GM12878 (cell line): ENCODE results near the gene NUP35. TPM values are rescaled to one million over a fixed set of nuclear protein-coding genes. Genes with fewer than 3 reads are reported as not detected.

Experiments used
- ATAC-seq: fragments of 200-7000 bp; cut with Tn5 transposase; 3 replicates; pipeline ENCODE4 v1.9.1; 2020; ENCODE audit warnings: mild to moderate bottlenecking, moderate library complexity
- BruUV-seq: library from RNA; stranded (reverse); fragments of 400-500 nt; replicated peaks from 2 replicates; lab custom pipeline; 2021; lab: Mats Ljungman, UMichigan
- CTCF ChIA-PET: fragments of 300-600 bp; sonication (Branson Sonifier 250); formaldehyde crosslinking; extraction: SDS; loops from one replicate; lab custom pipeline; 2021; ENCODE audit warnings: inconsistent platforms; lab: Yijun Ruan, JAX
- POLR2A ChIA-PET: fragments of 350-600 bp; formaldehyde crosslinking; extraction: SDS; loops from one replicate; lab custom pipeline; 2021; ENCODE audit warnings: inconsistent platforms; lab: Charles Lee
- RAD21 ChIA-PET: fragments of 300-600 bp; sonication (Branson Sonifier 250); formaldehyde crosslinking; loops from one replicate; lab custom pipeline; 2023; ENCODE audit warnings: antibody characterized with exemption; ENCODE audit not compliant: unreplicated experiment; lab: Charles Lee
- SMC1A ChIA-PET: fragments of 300-600 bp; sonication (Branson Sonifier 250); formaldehyde crosslinking; loops from one replicate; lab custom pipeline; 2023; ENCODE audit not compliant: unreplicated experiment, uncharacterized antibody; lab: Charles Lee
- DNase-seq: peaks from one replicate; pipeline ENCODE4 v3.0.0-alpha.2; 2011; ENCODE audit warnings: low read depth, low spot score
- FAIRE-seq: peaks from 3 replicates; lab custom pipeline; 2011; peaks lifted over from hg19 to GRCh38; lab: Jason Lieb, UNC
- H2AFZ ChIP-seq: 2 replicates; pipeline ENCODE4 v1.6.0; 2011; ENCODE audit warnings: low read depth, low read length, control low read depth; ENCODE audit not compliant: control insufficient read depth
- H3K27ac ChIP-seq: 2 replicates; pipeline ENCODE4 v1.5.1; 2011; ENCODE audit warnings: control low read depth; ENCODE audit not compliant: control insufficient read depth, insufficient read depth
- H3K27me3 ChIP-seq, 2 experiments: replicated peaks in 1 of 2; 2 replicates each; pipeline versions ENCODE4 v1.6.0 to v1.6.1; 2011; ENCODE audit warnings: low read length in 1 of 2; ENCODE audit not compliant: control insufficient read depth in 2 of 2, insufficient read depth in 2 of 2
- H3K36me3 ChIP-seq, 2 experiments: 2 replicates each; pipeline ENCODE4 v1.5.1; 2011; ENCODE audit warnings: low read length in 1 of 2; ENCODE audit not compliant: control insufficient read depth in 2 of 2, insufficient read depth in 2 of 2
- H3K4me1 ChIP-seq: 2 replicates; pipeline ENCODE4 v1.6.1; 2011; ENCODE audit warnings: mild to moderate bottlenecking, low read length, moderate library complexity, mixed read lengths; ENCODE audit not compliant: control insufficient read depth, insufficient read depth
- H3K4me2 ChIP-seq: 2 replicates; pipeline ENCODE4 v1.6.0; 2011; ENCODE audit warnings: control low read depth; ENCODE audit not compliant: control insufficient read depth, insufficient read depth
- H3K4me3 ChIP-seq: fragments of 200-600 bp; sonication (generic); 2 replicates; pipeline ENCODE4 v1.5.1; 2016
- H3K79me2 ChIP-seq: 2 replicates; pipeline ENCODE4 v1.6.0; 2011; ENCODE audit warnings: low read length; ENCODE audit not compliant: control insufficient read depth, insufficient read depth
- H3K9ac ChIP-seq: 2 replicates; pipeline ENCODE4 v1.8.0; 2011; ENCODE audit warnings: low read length, control low read depth, mixed read lengths; ENCODE audit not compliant: control insufficient read depth, insufficient read depth
- H3K9me3 ChIP-seq: replicated peaks from 3 replicates; pipeline ENCODE4 v1.5.1; 2011; ENCODE audit warnings: mild to moderate bottlenecking, low read length; ENCODE audit not compliant: control insufficient read depth, insufficient read depth
- H4K20me1 ChIP-seq: 2 replicates; pipeline ENCODE4 v1.6.0; 2011; ENCODE audit not compliant: control insufficient read depth, insufficient read depth
- CBFB ChIP-seq: IDR thresholded peaks from 2 replicates; pipeline ENCODE4 v1.6.1; 2016; ENCODE audit warnings: antibody characterized with exemption, low read depth
- CTCF ChIP-seq, 3 experiments: IDR thresholded peaks in 2 of 3; conservative IDR thresholded peaks in 1 of 3; 2 replicates each; pipeline ENCODE4 v1.5.1; 2011; ENCODE audit warnings: low read depth in 3 of 3, low read length in 3 of 3, mild to moderate bottlenecking in 3 of 3, control low read depth in 2 of 3, moderate library complexity in 2 of 3, inconsistent platforms in 1 of 3, mixed read lengths in 1 of 3; ENCODE audit not compliant: control insufficient read depth in 2 of 3, insufficient read depth in 1 of 3; ENCODE audit errors: extremely low read depth in 1 of 3
- EGR1 ChIP-seq, 2 experiments: IDR thresholded peaks; 1 replicate in 1 of 2; 2 replicates in 1 of 2; pipeline ENCODE4 v1.6.1; 2011 to 2012; ENCODE audit warnings: low read depth in 2 of 2, low read length in 2 of 2, borderline replicate concordance in 1 of 2, mild to moderate bottlenecking in 1 of 2, moderate library complexity in 1 of 2
- EZH2 ChIP-seq: IDR thresholded peaks from 2 replicates; pipeline ENCODE4 v1.6.1; 2012; ENCODE audit warnings: low read depth, mild to moderate bottlenecking, control low read depth, inconsistent platforms, low read length, borderline replicate concordance; ENCODE audit not compliant: control insufficient read depth
- MYC ChIP-seq: IDR thresholded peaks from 2 replicates; pipeline ENCODE4 v1.6.1; 2011; ENCODE audit warnings: mild to moderate bottlenecking, low read length, moderate library complexity, inconsistent platforms; ENCODE audit not compliant: insufficient read depth, insufficient replicate concordance, insufficient read length, severe bottlenecking
- PRDM15 ChIP-seq: fragments of 450-650 bp; formaldehyde crosslinking; IDR thresholded peaks from 2 replicates; pipeline ENCODE4 v1.4.0; 2020; ENCODE audit warnings: mild to moderate bottlenecking, moderate library complexity
- RAD51 ChIP-seq: fragments of 450-650 bp; IDR thresholded peaks from 2 replicates; pipeline ENCODE4 v1.6.1; 2016; ENCODE audit warnings: moderate library complexity, mild to moderate bottlenecking, inconsistent platforms
- SUZ12 ChIP-seq: fragments of 200-600 bp; sonication (generic); IDR thresholded peaks from one replicate; pipeline ENCODE4 v1.6.1; 2018; ENCODE audit warnings: antibody characterized with exemption, mild to moderate bottlenecking; ENCODE audit not compliant: unreplicated experiment
- WRNIP1 ChIP-seq: IDR thresholded peaks from 2 replicates; pipeline ENCODE4 v1.6.1; 2011; ENCODE audit warnings: low read depth, low read length, improper control_type of control experiment, borderline replicate concordance
- ZBTB11 ChIP-seq: fragments of 450-650 bp; formaldehyde crosslinking; IDR thresholded peaks from 2 replicates; pipeline ENCODE4 v1.5.0; 2022; ENCODE audit warnings: mild to moderate bottlenecking, missing genetic modification characterization
- ZNF207 ChIP-seq: fragments of 450-650 bp; IDR thresholded peaks from 2 replicates; pipeline ENCODE4 v1.6.1; 2014; ENCODE audit warnings: antibody characterized with exemption, mild to moderate bottlenecking, borderline replicate concordance
- WGBS: methylation state at CpG from one replicate; pipeline ENCODE4 v1.1.6; 2016; ENCODE audit warnings: low lambda C conversion rate; ENCODE audit not compliant: insufficient replicate concordance, insufficient coverage; ENCODE audit errors: missing lambda C conversion rate; 5-methylcytosine and 5-hydroxymethylcytosine counted together
- in situ Hi-C: fragments of 300-500 bp; cut with MboI; formaldehyde crosslinking; loops from 9 replicates; pipeline ENCODE4 v1.14.3; 2018; ENCODE audit warnings: mixed read lengths
- intact Hi-C: fragments of 100-400 bp; cut with micrococcal nuclease; formaldehyde crosslinking; loops from one replicate; pipeline ENCODE4 v1.14.2; 2022; ENCODE audit not compliant: unreplicated experiment
- polyA plus RNA-seq, 11 experiments: library from polyadenylated mRNA; depleted of rRNA in 4 of 11; unstranded in 6 of 11; stranded (reverse) in 5 of 11; fragments of >200 nt; fragmentation: Nextera tagmentation in 4 of 11; fragmentation: Illumina TruSeq in 1 of 11; extraction: Ambion mirVana in 4 of 11; extraction: Trizol in 1 of 11; gene quantifications; 1 replicate in 1 of 11; 2 replicates in 10 of 11; pipeline versions ENCODE4 v1.2.1 to v1.2.3, GENCODE V29; 2011 to 2016; ENCODE audit warnings: inconsistent platforms in 2 of 11, missing spikeins in 2 of 11, low read depth in 1 of 11
- total RNA-seq, 4 experiments: library from RNA; depleted of rRNA in 3 of 4; stranded (reverse); fragments of >200 nt in 3 of 4; fragmentation: Illumina TruSeq in 1 of 4; extraction: Trizol in 1 of 4; gene quantifications; 2 replicates each; pipeline versions ENCODE4 v1.2.1 to v1.2.3, GENCODE V29; 2013 to 2021

Gene NUP35
- total and polyA plus RNA-seq, 10 of the 15 experiments (the other 5 are each of a cell fraction or from before 2014, with no cell fraction given) = 21.4 to 57.3 (median 30.7) TPM

- RAD21 ChIA-PET = no interaction called here
- DNase-seq (no peak), FAIRE-seq (no peak), ATAC-seq (no peak)
- no peaks in the 10 kb centered on the region for H4K20me1 ChIP-seq
- H3K9me3 ChIP-seq = 0 out of 3 replicates have a peak, but pooled peaks cover 3% of the 10 kb centered on the region
- intact Hi-C loops (no loop called here), in situ Hi-C loops (no loop called here)
- H3K36me3 ChIP-seq = peaks cover 4 to 10% of the 10 kb centered on the region in 2 experiments; a peak in 3 of 4 replicates
- TF ChIP-seq EZH2 (no peak), ZBTB11 (CRISPR knock-in tag) (no peak), RAD51 (no peak), EGR1 (IDR thresholded peaks at IDR 0.05; ENCODE audit: borderline replicate concordance in 1 of 2, low read depth in 2 of 2, low read length in 2 of 2) (no peak), MYC (no peak), ZNF207 (no peak), PRDM15 (CRISPR knock-in tag) (no peak), SUZ12 (no peak), CTCF (IDR thresholded peaks at IDR 0.05 in 2 of 3, conservative IDR thresholded peaks at IDR 0.05 in 1 of 3; ENCODE audit: control insufficient read depth in 2 of 3, extremely low read depth in 1 of 3, insufficient read depth in 1 of 3, low read depth in 3 of 3, low read length in 3 of 3) (no peak), WRNIP1 (no peak), CBFB (no peak)
- no peak overlapping the region for H3K27ac ChIP-seq
- H3K27me3 ChIP-seq = no peaks in the 10 kb centered on the region
- no peak overlapping the region for H3K4me3 ChIP-seq
- H3K4me2 ChIP-seq = no peak overlapping the region
- H3K9ac ChIP-seq = no peak overlapping the region
- H3K79me2 ChIP-seq = no peaks in the 10 kb centered on the region
- 100% methylated on average over 4 of the region's 4 CpGs for WGBS
- SMC1A ChIA-PET = no interaction called here
- H3K4me1 ChIP-seq = no peaks in the 10 kb centered on the region
- CTCF ChIA-PET = interaction anchor here (1.5 kb wide), 1 partner anchor 85 kb away, joined by 4 read pairs; no protein-coding TSS in a partner anchor
- POLR2A ChIA-PET = no interaction called here
- BruUV-seq = no TSS peak
- no peak overlapping the region for H2AFZ ChIP-seq
Observed at GRCh38 chr2:183164650-183165015, 40.4 kb downstream of the NUP35 start.
